NCI-H2081 treated with DMSO at 0.1 percent for 48 hours (cell line): ENCODE data around the gene ZNF521.

Experiments used
- DNase-seq: peaks from one replicate; lab custom pipeline; 2025; lab: John Stamatoyannopoulos, UW

The ZNF521 gene

GRCh38 chr18:25123438-25124232 lies 228.3 kb downstream of the ZNF521 start:
- DNase-seq, result no peak

- no peak for DNase-seq
These were observed 230.5 kb downstream of the ZNF521 start for GRCh38 chr18:25121442-25121841.

- no peak for DNase-seq
These were observed 238.4 kb downstream of the ZNF521 start for GRCh38 chr18:25113566-25113965.

- DNase-seq, result no peak
These were observed 239.0 kb downstream of the ZNF521 start for GRCh38 chr18:25112821-25113434.

- DNase-seq, result no peak
These were observed 240.3 kb downstream of the ZNF521 start for GRCh38 chr18:25111377-25112288.

GRCh38 chr18:25109484-25109883 lies 242.5 kb downstream of the ZNF521 start:
- DNase-seq, result no peak

- no peak for DNase-seq
These were observed 248.4 kb downstream of the ZNF521 start for GRCh38 chr18:25103468-25104155.

GRCh38 chr18:25102662-25103061 lies 249.3 kb downstream of the ZNF521 start:
- DNase-seq, result no peak

GRCh38 chr18:25100418-25100817 lies 251.5 kb downstream of the ZNF521 start:
- no peak for DNase-seq

- DNase-seq, result no peak
These were observed 252.1 kb downstream of the ZNF521 start for GRCh38 chr18:25099895-25100294.

- DNase-seq, result no peak
These were observed 254.4 kb downstream of the ZNF521 start for GRCh38 chr18:25097569-25098056.

GRCh38 chr18:25097057-25097456 lies 254.9 kb downstream of the ZNF521 start:
- no peak for DNase-seq

GRCh38 chr18:25093141-25093540 lies 258.8 kb downstream of the ZNF521 start:
- no peak for DNase-seq

- no peak for DNase-seq
These were observed 262.5 kb downstream of the ZNF521 start for GRCh38 chr18:25089470-25089869.

GRCh38 chr18:25086876-25087275 lies 265.1 kb downstream of the ZNF521 start:
- DNase-seq, result no peak

GRCh38 chr18:25081001-25081400 lies 271.0 kb downstream of the ZNF521 start:
- DNase-seq, result no peak

- no peak for DNase-seq
These were observed 271.8 kb downstream of the ZNF521 start for GRCh38 chr18:25080211-25080610.

GRCh38 chr18:25077944-25078723 lies 273.8 kb downstream of the ZNF521 start:
- no peak for DNase-seq

GRCh38 chr18:25077038-25077943 lies 274.7 kb downstream of the ZNF521 start:
- DNase-seq, result no peak

- no peak for DNase-seq
These were observed 276.2 kb downstream of the ZNF521 start for GRCh38 chr18:25075783-25076182.
